ENCODE results near the gene KIAA2012. TPM values are rescaled to one million over a fixed set of nuclear protein-coding genes. Genes with fewer than 3 reads are reported as not detected.

The KIAA2012 gene
- polyA plus RNA-seq, 4 donors, result 0.06 to 0.07 TPM; not detected in 2

GRCh38 chr2:202033317-202034248 is 39.5 kb upstream of the KIAA2012 start, which contains the start of gene FZD7:
FZD7 (plus strand) TSS chr2:202033855; CDS start chr2:202034648, 793 bp downstream.
- peak within 1 kb of the TSS; percentile 97 to 100 (median 99) for H3K27ac ChIP-seq (ENCODE audit: low read depth in 1 of 3, low read length in 2 of 3)
- DNase-seq, result peak; percentile 92 to 96
- H3K27me3 ChIP-seq (ENCODE audit: control insufficient read depth in 3 of 3, insufficient read depth in 3 of 3, low read length in 3 of 3), result peaks cover 0 to 8% (median 0%) of the 10 kb centered on the region in 3 donors
- H3K4me1 ChIP-seq (ENCODE audit: control insufficient read depth in 3 of 3, insufficient read depth in 2 of 3, low read depth in 1 of 3, low read length in 2 of 3), result peaks cover 0 to 20% (median 6%) of the 10 kb centered on the region in 3 donors
- peak within 1 kb of the TSS; percentile 61 to 95 (median 90) for H3K4me3 ChIP-seq (ENCODE audit: low read depth in 1 of 3, low read length in 3 of 3)
- H3K36me3 ChIP-seq (ENCODE audit: control insufficient read depth in 3 of 3, insufficient read depth in 2 of 3, low read depth in 1 of 3, low read length in 3 of 3), result peaks cover 0 to 6% (median 0%) of the 10 kb centered on the region in 3 donors
- 0 to 1% (median 1%) methylated on average over 62 to 109 of the region's 109 CpGs for WGBS, 3 donors
- FAIRE-seq, result no peak
- peaks cover 0 to 4% of the 10 kb centered on the region in 2 donors for H3K9me3 ChIP-seq (ENCODE audit: control insufficient read depth in 2 of 2, insufficient read depth in 1 of 2, low read depth in 1 of 2, low read length in 1 of 2)

- H3K27me3 ChIP-seq (ENCODE audit: control insufficient read depth in 3 of 3, insufficient read depth in 3 of 3, low read length in 3 of 3), result peaks cover 0 to 8% (median 0%) of the 10 kb centered on the region in 3 donors
- H3K36me3 ChIP-seq (ENCODE audit: control insufficient read depth in 3 of 3, insufficient read depth in 2 of 3, low read depth in 1 of 3, low read length in 3 of 3), result peaks cover 0 to 6% (median 0%) of the 10 kb centered on the region in 3 donors
- WGBS, 3 donors, result 1% methylated on average over 60 to 105 of the region's 105 CpGs
- H3K4me3 ChIP-seq (ENCODE audit: low read depth in 1 of 3, low read length in 3 of 3), result peak overlapping the region; percentile 61 to 90 (median 69)
- peaks cover 0 to 27% (median 9%) of the 10 kb centered on the region in 3 donors for H3K4me1 ChIP-seq (ENCODE audit: control insufficient read depth in 3 of 3, insufficient read depth in 2 of 3, low read depth in 1 of 3, low read length in 2 of 3)
- FAIRE-seq (no peak), DNase-seq (peak; percentile 64 to 79)
- peak overlapping the region; percentile 92 to 97 (median 95) for H3K27ac ChIP-seq (ENCODE audit: low read depth in 1 of 3, low read length in 2 of 3)
- peaks cover 0 to 4% of the 10 kb centered on the region in 2 donors for H3K9me3 ChIP-seq (ENCODE audit: control insufficient read depth in 2 of 2, insufficient read depth in 1 of 2, low read depth in 1 of 2, low read length in 1 of 2)
Observed at GRCh38 chr2:202034249-202035088, 38.6 kb upstream of the KIAA2012 start.

- peak in 1 of 2 donors; percentile 80 for DNase-seq
- H3K27ac ChIP-seq (ENCODE audit: low read depth in 1 of 3, low read length in 2 of 3), result peak overlapping the region in 2 of 3 donors; percentile 92 to 95
- H3K9me3 ChIP-seq (ENCODE audit: control insufficient read depth in 2 of 2, insufficient read depth in 1 of 2, low read depth in 1 of 2, low read length in 1 of 2), result peaks cover 0 to 4% of the 10 kb centered on the region in 2 donors
- H3K36me3 ChIP-seq (ENCODE audit: control insufficient read depth in 3 of 3, insufficient read depth in 2 of 3, low read depth in 1 of 3, low read length in 3 of 3), result peaks cover 0 to 6% (median 0%) of the 10 kb centered on the region in 3 donors
- peaks cover 0 to 8% (median 0%) of the 10 kb centered on the region in 3 donors for H3K27me3 ChIP-seq (ENCODE audit: control insufficient read depth in 3 of 3, insufficient read depth in 3 of 3, low read length in 3 of 3)
- H3K4me3 ChIP-seq (ENCODE audit: low read depth in 1 of 3, low read length in 3 of 3), result peak overlapping the region in 2 of 3 donors; percentile 62 to 90
- H3K4me1 ChIP-seq (ENCODE audit: control insufficient read depth in 3 of 3, insufficient read depth in 2 of 3, low read depth in 1 of 3, low read length in 2 of 3), result peaks cover 0 to 31% (median 13%) of the 10 kb centered on the region in 3 donors
- FAIRE-seq, result no peak
- WGBS, 3 donors, result 17 to 39% (median 34%) methylated on average over 54 to 78 of the region's 78 CpGs
Observed at GRCh38 chr2:202035089-202035940, 37.7 kb upstream of the KIAA2012 start.

GRCh38 chr2:202035941-202036372 is 37.1 kb upstream of the KIAA2012 start:
- peaks cover 0 to 4% of the 10 kb centered on the region in 2 donors for H3K9me3 ChIP-seq (ENCODE audit: control insufficient read depth in 2 of 2, insufficient read depth in 1 of 2, low read depth in 1 of 2, low read length in 1 of 2)
- peak in 1 of 2 donors; percentile 21 for DNase-seq
- H3K27ac ChIP-seq (ENCODE audit: low read depth in 1 of 3, low read length in 2 of 3), result peak overlapping the region in 1 of 3 donors; percentile 9
- WGBS, 3 donors, result 73 to 91% (median 82%) methylated on average over 32 of the region's 32 CpGs
- no peak for FAIRE-seq
- H3K4me1 ChIP-seq (ENCODE audit: control insufficient read depth in 3 of 3, insufficient read depth in 2 of 3, low read depth in 1 of 3, low read length in 2 of 3), result peaks cover 0 to 31% (median 13%) of the 10 kb centered on the region in 3 donors
- H3K4me3 ChIP-seq (ENCODE audit: low read depth in 1 of 3, low read length in 3 of 3), result peak overlapping the region in 2 of 3 donors; percentile 2 to 62
- peaks cover 0 to 8% (median 0%) of the 10 kb centered on the region in 3 donors for H3K27me3 ChIP-seq (ENCODE audit: control insufficient read depth in 3 of 3, insufficient read depth in 3 of 3, low read length in 3 of 3)
- H3K36me3 ChIP-seq (ENCODE audit: control insufficient read depth in 3 of 3, insufficient read depth in 2 of 3, low read depth in 1 of 3, low read length in 3 of 3), result peaks cover 0 to 6% (median 0%) of the 10 kb centered on the region in 3 donors

GRCh38 chr2:202036601-202037037 is 36.4 kb upstream of the KIAA2012 start:
- DNase-seq (peak in 1 of 2 donors; percentile 31), FAIRE-seq (no peak)
- H3K9me3 ChIP-seq (ENCODE audit: control insufficient read depth in 2 of 2, insufficient read depth in 1 of 2, low read depth in 1 of 2, low read length in 1 of 2), result peaks cover 0 to 4% of the 10 kb centered on the region in 2 donors
- peaks cover 0 to 6% (median 0%) of the 10 kb centered on the region in 3 donors for H3K36me3 ChIP-seq (ENCODE audit: control insufficient read depth in 3 of 3, insufficient read depth in 2 of 3, low read depth in 1 of 3, low read length in 3 of 3)
- peak overlapping the region in 2 of 3 donors; percentile 19 to 62 for H3K4me3 ChIP-seq (ENCODE audit: low read depth in 1 of 3, low read length in 3 of 3)
- WGBS, 3 donors, result 28 to 47% (median 41%) methylated on average over 15 of the region's 15 CpGs
- H3K27me3 ChIP-seq (ENCODE audit: control insufficient read depth in 3 of 3, insufficient read depth in 3 of 3, low read length in 3 of 3), result peaks cover 0 to 8% (median 0%) of the 10 kb centered on the region in 3 donors
- peak overlapping the region in 2 of 3 donors; percentile 61 to 63 for H3K27ac ChIP-seq (ENCODE audit: low read depth in 1 of 3, low read length in 2 of 3)
- H3K4me1 ChIP-seq (ENCODE audit: control insufficient read depth in 3 of 3, insufficient read depth in 2 of 3, low read depth in 1 of 3, low read length in 2 of 3), result peaks cover 0 to 31% (median 13%) of the 10 kb centered on the region in 3 donors

- WGBS, 3 donors, result 32 to 45% (median 40%) methylated on average over 7 of the region's 7 CpGs
- Histone ChIP-seq H3K4me1 (ENCODE audit: control insufficient read depth in 3 of 3, insufficient read depth in 2 of 3, low read depth in 1 of 3, low read length in 2 of 3) (peaks cover 0 to 28% (median 11%) of the 10 kb centered on the region in 3 donors), H3K9me3 (ENCODE audit: control insufficient read depth in 2 of 2, insufficient read depth in 1 of 2, low read depth in 1 of 2, low read length in 1 of 2) (peaks cover 0 to 4% of the 10 kb centered on the region in 2 donors), H3K4me3 (ENCODE audit: low read depth in 1 of 3, low read length in 3 of 3) (peak overlapping the region in 2 of 3 donors; percentile 19 to 62), H3K27ac (ENCODE audit: low read depth in 1 of 3, low read length in 2 of 3) (peak overlapping the region in 2 of 3 donors; percentile 61 to 63), H3K36me3 (ENCODE audit: control insufficient read depth in 3 of 3, insufficient read depth in 2 of 3, low read depth in 1 of 3, low read length in 3 of 3) (peaks cover 0 to 6% (median 0%) of the 10 kb centered on the region in 3 donors), H3K27me3 (ENCODE audit: control insufficient read depth in 3 of 3, insufficient read depth in 3 of 3, low read length in 3 of 3) (peaks cover 0 to 8% (median 0%) of the 10 kb centered on the region in 3 donors)
- DNase-seq (peak in 1 of 2 donors; percentile 19), FAIRE-seq (no peak)
Observed at GRCh38 chr2:202037086-202037485, 36.0 kb upstream of the KIAA2012 start.
